WTC11 (cell line): ENCODE data around the gene DZANK1. TPM values are rescaled to one million over a fixed set of nuclear protein-coding genes. Genes with fewer than 3 reads are reported as not detected.

Source experiments
- ATAC-seq: fragments of 200-7000 bp; cut with Tn5 transposase; 2 replicates; pipeline ENCODE4 v1.10.0; 2021; ENCODE audit warnings: mild to moderate bottlenecking, moderate library complexity
- CTCF ChIA-PET: fragments of 300-600 bp; sonication (Branson Sonifier 250); formaldehyde crosslinking; loops from one replicate; lab custom pipeline; 2021; ENCODE audit warnings: antibody characterized with exemption; lab: Charles Lee
- POLR2A ChIA-PET: fragments of 350-600 bp; sonication (Branson Sonifier 250); formaldehyde crosslinking; loops from one replicate; lab custom pipeline; 2021; ENCODE audit warnings: antibody characterized with exemption; lab: Charles Lee
- DNase-seq: peaks from one replicate; pipeline ENCODE4 v3.0.0; 2021; ENCODE audit warnings: low spot score
- H3K27ac Mint-ChIP-seq: 2 replicates; pipeline ENCODE4 v1.8.0; 2021; ENCODE audit warnings: mixed read lengths
- H3K27me3 Mint-ChIP-seq: 2 replicates; pipeline ENCODE4 v1.8.0; 2021; ENCODE audit warnings: low read depth, mild to moderate bottlenecking, moderate library complexity, mixed read lengths
- H3K36me3 Mint-ChIP-seq: 2 replicates; pipeline ENCODE4 v1.8.0; 2021; ENCODE audit warnings: mixed read lengths
- H3K4me1 Mint-ChIP-seq: 2 replicates; pipeline ENCODE4 v1.8.0; 2022; ENCODE audit warnings: mixed read lengths
- H3K4me3 Mint-ChIP-seq: 2 replicates; pipeline ENCODE4 v1.8.0; 2021; ENCODE audit warnings: mild to moderate bottlenecking, moderate library complexity, mixed read lengths
- H3K9me3 Mint-ChIP-seq: 2 replicates; pipeline ENCODE4 v1.8.0; 2021; ENCODE audit warnings: mixed read lengths
- FOXP1 ChIP-seq: sonication (generic); formaldehyde crosslinking; IDR thresholded peaks from 2 replicates; pipeline ENCODE4 v1.8.0; 2022; ENCODE audit warnings: missing genetic modification reagents, mild to moderate bottlenecking, moderate library complexity, borderline replicate concordance
- RELA ChIP-seq: sonication (generic); formaldehyde crosslinking; IDR thresholded peaks from 2 replicates; pipeline ENCODE4 v1.8.1; 2022; ENCODE audit warnings: missing genetic modification reagents, mild to moderate bottlenecking, borderline replicate concordance
- ZNF317 ChIP-seq: sonication (generic); formaldehyde crosslinking; IDR thresholded peaks from 2 replicates; pipeline ENCODE4 v1.8.1; 2023; ENCODE audit warnings: low read depth, mild to moderate bottlenecking, moderate library complexity, missing genetic modification reagents, borderline replicate concordance
- ZNF396 ChIP-seq: fragments of 250-450 bp; sonication (Bioruptor Pico); IDR thresholded peaks from 2 replicates; pipeline ENCODE4 v1.8.0; 2021; ENCODE audit warnings: mild to moderate bottlenecking, moderate library complexity, borderline replicate concordance
- total RNA-seq: library from RNA; stranded (reverse); gene quantifications from 3 replicates; pipeline ENCODE4 v1.2.3, GENCODE V29; 2021
- TF ChIP-seq, protein P1 (sequence below): fragments of 250-450 bp; sonication (Bioruptor Pico); IDR thresholded peaks from 2 replicates; pipeline ENCODE4 v1.9.0; 2021; ENCODE audit warnings: moderate library complexity, mild to moderate bottlenecking, inconsistent platforms, borderline replicate concordance
- TF ChIP-seq, protein P2 (sequence below): fragments of 250-450 bp; sonication (Bioruptor Pico); IDR thresholded peaks from 2 replicates; pipeline ENCODE4 v1.8.0; 2021; ENCODE audit warnings: mild to moderate bottlenecking
- TF ChIP-seq, protein P3 (sequence below): sonication (generic); formaldehyde crosslinking; IDR thresholded peaks from 2 replicates; pipeline ENCODE4 v1.8.0; 2023; ENCODE audit warnings: missing genetic modification reagents, mild to moderate bottlenecking, borderline replicate concordance
- TF ChIP-seq, protein P4 (sequence below): sonication (generic); formaldehyde crosslinking; IDR thresholded peaks from 2 replicates; pipeline ENCODE4 v1.8.0; 2022; ENCODE audit warnings: mild to moderate bottlenecking, missing genetic modification reagents
- TF ChIP-seq, protein P5 (sequence below): sonication (generic); formaldehyde crosslinking; IDR thresholded peaks from 2 replicates; pipeline ENCODE4 v1.8.1; 2022; ENCODE audit warnings: mild to moderate bottlenecking, moderate library complexity, missing genetic modification reagents
- TF ChIP-seq, protein P6 (sequence below): sonication (generic); formaldehyde crosslinking; IDR thresholded peaks from 2 replicates; pipeline ENCODE4 v1.8.0; 2022; ENCODE audit warnings: mild to moderate bottlenecking, missing genetic modification reagents
- TF ChIP-seq, protein P7 (sequence below): sonication (generic); formaldehyde crosslinking; IDR thresholded peaks from 2 replicates; pipeline ENCODE4 v1.8.1; 2022; ENCODE audit warnings: low read depth, mild to moderate bottlenecking, moderate library complexity, missing genetic modification reagents, borderline replicate concordance

DZANK1 gene
- total RNA-seq, 1 experiment from 2014 or later = 6.1 TPM

DNA sequence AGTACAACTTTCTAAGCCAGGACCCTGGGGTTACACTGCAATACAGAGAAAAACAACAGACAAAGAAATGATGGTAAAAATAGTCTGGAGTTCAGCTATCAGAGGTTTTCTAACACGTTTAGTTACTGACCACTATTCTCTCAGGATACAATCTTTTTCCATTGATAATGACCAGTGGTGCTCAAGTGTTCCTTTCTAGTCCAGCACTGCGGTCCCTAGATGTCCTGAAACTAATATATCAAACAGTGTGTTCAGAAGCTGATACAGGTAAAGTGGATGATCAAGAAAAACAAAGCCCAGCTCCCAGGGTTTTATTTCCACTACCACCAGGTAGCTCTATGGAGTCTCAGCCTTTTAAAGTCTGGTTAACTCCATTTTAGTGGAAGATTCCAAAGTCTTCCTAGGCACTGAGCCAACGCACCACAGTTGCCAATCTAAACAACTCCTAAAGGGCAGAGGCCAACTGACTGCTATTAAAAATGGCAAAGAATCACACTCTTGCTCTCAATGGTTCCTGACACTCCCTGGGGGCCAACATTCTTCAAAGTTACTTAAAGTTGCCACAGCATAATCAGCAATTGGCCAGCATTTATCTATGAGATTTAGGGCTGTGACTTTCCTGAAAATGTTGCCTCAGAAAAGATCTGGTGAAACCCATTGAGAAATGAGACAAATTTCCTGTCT, 38.2 kb downstream of the DZANK1 start:
- Mint-ChIP-seq H3K27me3 (no peaks in the 10 kb centered on the region), H3K9me3 (no peaks in the 10 kb centered on the region), H3K4me3 (no peak overlapping the region), H3K36me3 (no peaks in the 10 kb centered on the region), H3K4me1 (no peaks in the 10 kb centered on the region), H3K27ac (no peak overlapping the region)
- CTCF ChIA-PET = no interaction called here
- POLR2A ChIA-PET = no interaction called here
- no peak for DNase-seq
- no peak for ATAC-seq
- TF ChIP-seq FOXP1 (CRISPR knock-in tag) = no peak
- TF ChIP-seq, protein P1, sequence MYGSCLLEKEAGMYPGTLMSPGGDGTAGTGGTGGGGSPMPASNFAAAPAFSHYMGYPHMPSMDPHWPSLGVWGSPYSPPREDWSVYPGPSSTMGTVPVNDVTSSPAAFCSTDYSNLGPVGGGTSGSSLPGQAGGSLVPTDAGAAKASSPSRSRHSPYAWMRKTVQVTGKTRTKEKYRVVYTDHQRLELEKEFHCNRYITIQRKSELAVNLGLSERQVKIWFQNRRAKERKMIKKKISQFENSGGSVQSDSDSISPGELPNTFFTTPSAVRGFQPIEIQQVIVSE = no peak
- TF ChIP-seq, protein P2, sequence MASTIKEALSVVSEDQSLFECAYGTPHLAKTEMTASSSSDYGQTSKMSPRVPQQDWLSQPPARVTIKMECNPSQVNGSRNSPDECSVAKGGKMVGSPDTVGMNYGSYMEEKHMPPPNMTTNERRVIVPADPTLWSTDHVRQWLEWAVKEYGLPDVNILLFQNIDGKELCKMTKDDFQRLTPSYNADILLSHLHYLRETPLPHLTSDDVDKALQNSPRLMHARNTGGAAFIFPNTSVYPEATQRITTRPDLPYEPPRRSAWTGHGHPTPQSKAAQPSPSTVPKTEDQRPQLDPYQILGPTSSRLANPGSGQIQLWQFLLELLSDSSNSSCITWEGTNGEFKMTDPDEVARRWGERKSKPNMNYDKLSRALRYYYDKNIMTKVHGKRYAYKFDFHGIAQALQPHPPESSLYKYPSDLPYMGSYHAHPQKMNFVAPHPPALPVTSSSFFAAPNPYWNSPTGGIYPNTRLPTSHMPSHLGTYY (CRISPR knock-in tag) = no peak
- TF ChIP-seq, protein P3, sequence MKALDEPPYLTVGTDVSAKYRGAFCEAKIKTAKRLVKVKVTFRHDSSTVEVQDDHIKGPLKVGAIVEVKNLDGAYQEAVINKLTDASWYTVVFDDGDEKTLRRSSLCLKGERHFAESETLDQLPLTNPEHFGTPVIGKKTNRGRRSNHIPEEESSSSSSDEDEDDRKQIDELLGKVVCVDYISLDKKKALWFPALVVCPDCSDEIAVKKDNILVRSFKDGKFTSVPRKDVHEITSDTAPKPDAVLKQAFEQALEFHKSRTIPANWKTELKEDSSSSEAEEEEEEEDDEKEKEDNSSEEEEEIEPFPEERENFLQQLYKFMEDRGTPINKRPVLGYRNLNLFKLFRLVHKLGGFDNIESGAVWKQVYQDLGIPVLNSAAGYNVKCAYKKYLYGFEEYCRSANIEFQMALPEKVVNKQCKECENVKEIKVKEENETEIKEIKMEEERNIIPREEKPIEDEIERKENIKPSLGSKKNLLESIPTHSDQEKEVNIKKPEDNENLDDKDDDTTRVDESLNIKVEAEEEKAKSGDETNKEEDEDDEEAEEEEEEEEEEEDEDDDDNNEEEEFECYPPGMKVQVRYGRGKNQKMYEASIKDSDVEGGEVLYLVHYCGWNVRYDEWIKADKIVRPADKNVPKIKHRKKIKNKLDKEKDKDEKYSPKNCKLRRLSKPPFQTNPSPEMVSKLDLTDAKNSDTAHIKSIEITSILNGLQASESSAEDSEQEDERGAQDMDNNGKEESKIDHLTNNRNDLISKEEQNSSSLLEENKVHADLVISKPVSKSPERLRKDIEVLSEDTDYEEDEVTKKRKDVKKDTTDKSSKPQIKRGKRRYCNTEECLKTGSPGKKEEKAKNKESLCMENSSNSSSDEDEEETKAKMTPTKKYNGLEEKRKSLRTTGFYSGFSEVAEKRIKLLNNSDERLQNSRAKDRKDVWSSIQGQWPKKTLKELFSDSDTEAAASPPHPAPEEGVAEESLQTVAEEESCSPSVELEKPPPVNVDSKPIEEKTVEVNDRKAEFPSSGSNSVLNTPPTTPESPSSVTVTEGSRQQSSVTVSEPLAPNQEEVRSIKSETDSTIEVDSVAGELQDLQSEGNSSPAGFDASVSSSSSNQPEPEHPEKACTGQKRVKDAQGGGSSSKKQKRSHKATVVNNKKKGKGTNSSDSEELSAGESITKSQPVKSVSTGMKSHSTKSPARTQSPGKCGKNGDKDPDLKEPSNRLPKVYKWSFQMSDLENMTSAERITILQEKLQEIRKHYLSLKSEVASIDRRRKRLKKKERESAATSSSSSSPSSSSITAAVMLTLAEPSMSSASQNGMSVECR (CRISPR knock-in tag) = no peak

DNA sequence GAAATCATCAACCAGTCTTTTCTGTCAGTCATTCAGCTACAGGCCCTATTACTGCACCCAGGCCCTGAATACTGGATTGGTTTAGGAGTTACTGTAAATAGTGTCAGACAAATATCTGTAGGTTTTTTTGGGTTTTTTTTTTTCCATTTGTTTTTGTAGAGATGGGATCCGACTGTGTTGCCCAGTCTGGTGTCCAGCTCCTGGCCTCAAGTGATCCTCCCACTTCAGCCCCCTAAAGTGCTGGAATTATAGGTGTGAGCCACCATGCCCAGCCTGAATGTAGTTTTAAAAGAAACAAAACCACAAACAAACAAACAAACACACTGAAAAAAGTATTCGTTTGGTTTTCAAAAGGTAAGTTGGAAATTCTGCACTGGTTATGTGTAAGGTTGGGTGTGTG, 39.6 kb downstream of the DZANK1 start:
- TF ChIP-seq RELA (CRISPR knock-in tag) = no peak
- TF ChIP-seq, protein P4, sequence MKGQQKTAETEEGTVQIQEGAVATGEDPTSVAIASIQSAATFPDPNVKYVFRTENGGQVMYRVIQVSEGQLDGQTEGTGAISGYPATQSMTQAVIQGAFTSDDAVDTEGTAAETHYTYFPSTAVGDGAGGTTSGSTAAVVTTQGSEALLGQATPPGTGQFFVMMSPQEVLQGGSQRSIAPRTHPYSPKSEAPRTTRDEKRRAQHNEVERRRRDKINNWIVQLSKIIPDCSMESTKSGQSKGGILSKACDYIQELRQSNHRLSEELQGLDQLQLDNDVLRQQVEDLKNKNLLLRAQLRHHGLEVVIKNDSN (CRISPR knock-in tag) = no peak
- TF ChIP-seq, protein P5, sequence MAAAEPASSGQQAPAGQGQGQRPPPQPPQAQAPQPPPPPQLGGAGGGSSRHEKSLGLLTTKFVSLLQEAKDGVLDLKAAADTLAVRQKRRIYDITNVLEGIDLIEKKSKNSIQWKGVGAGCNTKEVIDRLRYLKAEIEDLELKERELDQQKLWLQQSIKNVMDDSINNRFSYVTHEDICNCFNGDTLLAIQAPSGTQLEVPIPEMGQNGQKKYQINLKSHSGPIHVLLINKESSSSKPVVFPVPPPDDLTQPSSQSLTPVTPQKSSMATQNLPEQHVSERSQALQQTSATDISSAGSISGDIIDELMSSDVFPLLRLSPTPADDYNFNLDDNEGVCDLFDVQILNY = no peak
- TF ChIP-seq, protein P6, sequence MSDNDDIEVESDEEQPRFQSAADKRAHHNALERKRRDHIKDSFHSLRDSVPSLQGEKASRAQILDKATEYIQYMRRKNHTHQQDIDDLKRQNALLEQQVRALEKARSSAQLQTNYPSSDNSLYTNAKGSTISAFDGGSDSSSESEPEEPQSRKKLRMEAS = no peak
- TF ChIP-seq, protein P2 (CRISPR knock-in tag) = no peak
- no peak for TF ChIP-seq ZNF317 (CRISPR knock-in tag)
- no peak for TF ChIP-seq ZNF396 (CRISPR knock-in tag)
- TF ChIP-seq, protein P7, sequence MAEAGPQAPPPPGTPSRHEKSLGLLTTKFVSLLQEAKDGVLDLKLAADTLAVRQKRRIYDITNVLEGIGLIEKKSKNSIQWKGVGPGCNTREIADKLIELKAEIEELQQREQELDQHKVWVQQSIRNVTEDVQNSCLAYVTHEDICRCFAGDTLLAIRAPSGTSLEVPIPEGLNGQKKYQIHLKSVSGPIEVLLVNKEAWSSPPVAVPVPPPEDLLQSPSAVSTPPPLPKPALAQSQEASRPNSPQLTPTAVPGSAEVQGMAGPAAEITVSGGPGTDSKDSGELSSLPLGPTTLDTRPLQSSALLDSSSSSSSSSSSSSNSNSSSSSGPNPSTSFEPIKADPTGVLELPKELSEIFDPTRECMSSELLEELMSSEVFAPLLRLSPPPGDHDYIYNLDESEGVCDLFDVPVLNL (CRISPR knock-in tag) = no peak
- POLR2A ChIA-PET = no interaction called here
- H3K4me1 Mint-ChIP-seq = peaks cover under 1% of the 10 kb centered on the region
- no peaks in the 10 kb centered on the region for H3K9me3 Mint-ChIP-seq
- DNase-seq = no peak
- H3K27me3 Mint-ChIP-seq = no peaks in the 10 kb centered on the region
- H3K27ac Mint-ChIP-seq = no peak overlapping the region
- ATAC-seq = no peak
- H3K36me3 Mint-ChIP-seq = no peaks in the 10 kb centered on the region
- CTCF ChIA-PET = no interaction called here
- no peak overlapping the region for H3K4me3 Mint-ChIP-seq
